HK-2 (cell line): ENCODE results near the gene CYP26A1.

Experiments
- DNase-seq: peaks from one replicate; pipeline ENCODE4 v3.0.0-alpha.2; 2018; ENCODE audit not compliant: unreplicated experiment

CYP26A1 gene

GRCh38 chr10:93123766-93124165 lies 50.1 kb downstream of the CYP26A1 start:
- DNase-seq, result no peak

GRCh38 chr10:93124580-93125318 lies 51.1 kb downstream of the CYP26A1 start:
- no peak for DNase-seq

GRCh38 chr10:93125966-93126365 lies 52.3 kb downstream of the CYP26A1 start:
- no peak for DNase-seq

GRCh38 chr10:93126483-93127052 lies 52.9 kb downstream of the CYP26A1 start:
- peak; percentile 10 for DNase-seq
